HCT116 (cell line): ENCODE measurements around the gene TRMO. TPM values are rescaled to one million over a fixed set of nuclear protein-coding genes. Genes with fewer than 3 reads are reported as not detected.

Experiments
- ATAC-seq: fragments of 200-7000 bp; cut with Tn5 transposase; 2 replicates; pipeline ENCODE4 v1.9.1; 2020; ENCODE audit warnings: mild to moderate bottlenecking, moderate library complexity
- BruUV-seq: library from RNA; stranded (reverse); fragments of 400-500 nt; replicated peaks from 2 replicates; lab custom pipeline; 2021; lab: Mats Ljungman, UMichigan
- CTCF ChIA-PET: fragments of 300-600 bp; sonication (Branson Sonifier 250); formaldehyde crosslinking; loops from one replicate; lab custom pipeline; 2021; ENCODE audit warnings: antibody characterized with exemption; lab: Charles Lee
- POLR2A ChIA-PET: fragments of 300-600, 350-600 bp; sonication (Branson Sonifier 250); formaldehyde crosslinking; loops from one replicate; lab custom pipeline; 2021; ENCODE audit warnings: antibody characterized with exemption; lab: Charles Lee
- RAD21 ChIA-PET, 2 experiments: fragments of 300-600 bp; sonication (Branson Sonifier 250); formaldehyde crosslinking; loops; one replicate each; lab custom pipeline; 2023; ENCODE audit warnings: low total read pairs in 2 of 2; ENCODE audit not compliant: uncharacterized antibody in 2 of 2, unreplicated experiment in 2 of 2, low non-redundant PET in 1 of 2; lab: Charles Lee
- DNase-seq: peaks from one replicate; pipeline ENCODE4 v3.0.0-alpha.2; 2010; ENCODE audit warnings: low read depth, low spot score
- H2AFZ ChIP-seq: fragments of 200-600 bp; shearing (Covaris generic), sonication (generic); 2 replicates; pipeline ENCODE4 v1.6.1; 2017; ENCODE audit warnings: low read depth, mixed run types, mixed read lengths, antibody characterized with exemption, low read length; ENCODE audit not compliant: poor library complexity, severe bottlenecking
- H3K27ac ChIP-seq: 2 replicates; pipeline ENCODE4 v1.5.1; 2012; ENCODE audit warnings: low read depth, low read length
- H3K27me3 ChIP-seq: fragments of 200-600 bp; sonication (generic); 2 replicates; pipeline ENCODE4 v1.6.1; 2016; ENCODE audit warnings: mixed run types, low read length, mixed read lengths; ENCODE audit not compliant: insufficient read depth
- H3K36me3 ChIP-seq, 2 experiments: fragments of 200-500 bp in 1 of 2; fragments of 200-600 bp in 1 of 2; sonication (Bioruptor generic) in 1 of 2; sonication (generic) in 1 of 2; 2 replicates each; pipeline versions ENCODE4 v1.5.1 to v1.6.1; 2014 to 2016; ENCODE audit warnings: low read length in 2 of 2, inconsistent platforms in 1 of 2, mixed read lengths in 1 of 2, mixed run types in 1 of 2; ENCODE audit not compliant: insufficient read depth in 2 of 2, control insufficient read depth in 1 of 2
- H3K4me1 ChIP-seq, 2 experiments: fragments of 200-600 bp in 1 of 2; sonication (generic) in 1 of 2; 2 replicates each; pipeline versions ENCODE4 v1.5.1 to v1.6.1; 2012 to 2017; ENCODE audit warnings: low read length in 2 of 2, inconsistent platforms in 1 of 2, mild to moderate bottlenecking in 1 of 2, mixed read lengths in 1 of 2, mixed run types in 1 of 2, moderate library complexity in 1 of 2; ENCODE audit not compliant: insufficient read depth in 2 of 2, control insufficient read depth in 1 of 2
- H3K4me2 ChIP-seq: fragments of 200-600 bp; sonication (generic); 2 replicates; pipeline ENCODE4 v1.6.1; 2017; ENCODE audit warnings: mixed run types, low read length, mixed read lengths
- H3K4me3 ChIP-seq, 2 experiments: fragments of 200-600 bp in 1 of 2; sonication (generic) in 1 of 2; replicated peaks in 1 of 2; 2 replicates each; pipeline ENCODE4 v1.5.1; 2011 to 2016; ENCODE audit warnings: low read length in 2 of 2, control low read depth in 1 of 2, low read depth in 1 of 2, mild to moderate bottlenecking in 1 of 2, mixed read lengths in 1 of 2, mixed run types in 1 of 2
- H3K79me2 ChIP-seq: fragments of 200-600 bp; sonication (generic); 2 replicates; pipeline ENCODE4 v1.6.1; 2017; ENCODE audit warnings: mild to moderate bottlenecking, mixed run types, low read length, moderate library complexity, mixed read lengths; ENCODE audit not compliant: insufficient read depth
- H3K9ac ChIP-seq: fragments of 200-600 bp; sonication (generic); 2 replicates; pipeline ENCODE4 v1.6.1; 2016; ENCODE audit warnings: low read length, mixed read lengths
- H3K9me2 ChIP-seq: fragments of 200-600 bp; sonication (generic), shearing (Covaris generic); 2 replicates; pipeline ENCODE4 v1.6.1; 2017; ENCODE audit warnings: mixed run types, mild to moderate bottlenecking, moderate library complexity; ENCODE audit not compliant: insufficient read depth
- H3K9me3 ChIP-seq, 2 experiments: fragments of 200-500 bp in 1 of 2; fragments of 200-600 bp in 1 of 2; sonication (Bioruptor generic) in 1 of 2; sonication (generic) in 1 of 2; 2 replicates each; pipeline ENCODE4 v1.6.1; 2014 to 2017; ENCODE audit warnings: low read length in 2 of 2, mixed read lengths in 2 of 2, inconsistent platforms in 1 of 2, low read depth in 1 of 2, mild to moderate bottlenecking in 1 of 2, mixed run types in 1 of 2, moderate library complexity in 1 of 2; ENCODE audit not compliant: control insufficient read depth in 1 of 2, insufficient read depth in 1 of 2
- H4K20me1 ChIP-seq: fragments of 200-600 bp; sonication (generic), shearing (Covaris generic); 2 replicates; pipeline ENCODE4 v1.6.1; 2017; ENCODE audit warnings: mixed run types, mild to moderate bottlenecking, moderate library complexity; ENCODE audit not compliant: insufficient read depth
- CBX3 ChIP-seq: IDR thresholded peaks from 2 replicates; pipeline ENCODE4 v1.6.1; 2012; ENCODE audit warnings: low read depth
- CEBPB ChIP-seq: IDR thresholded peaks from 2 replicates; pipeline ENCODE4 v1.6.1; 2012; ENCODE audit warnings: low read depth
- EGR1 ChIP-seq: IDR thresholded peaks from 2 replicates; pipeline ENCODE4 v1.6.1; 2012; ENCODE audit warnings: low read depth
- ELF1 ChIP-seq: IDR thresholded peaks from 2 replicates; pipeline ENCODE4 v1.6.1; 2012; ENCODE audit warnings: low read depth, borderline replicate concordance
- EZH2 ChIP-seq: fragments of 200-600 bp; sonication (generic); IDR thresholded peaks from 2 replicates; pipeline ENCODE4 v1.6.1; 2017; ENCODE audit warnings: antibody characterized with exemption, mixed run types
- EZH2phosphoT487 ChIP-seq: fragments of 200-600 bp; IDR thresholded peaks from 2 replicates; pipeline ENCODE4 v1.6.1; 2018; ENCODE audit warnings: antibody characterized with exemption, borderline replicate concordance
- FOSL1 ChIP-seq: IDR thresholded peaks from 2 replicates; pipeline ENCODE4 v1.6.1; 2012; ENCODE audit warnings: low read depth
- JUND ChIP-seq: IDR thresholded peaks from 2 replicates; pipeline ENCODE4 v1.6.1; 2012
- POLR2A ChIP-seq: IDR thresholded peaks from 2 replicates; pipeline ENCODE4 v1.7.0; 2011; ENCODE audit warnings: borderline replicate concordance; ENCODE audit not compliant: insufficient read depth, insufficient read length; ENCODE audit errors: extremely low read depth
- SIN3A ChIP-seq: IDR thresholded peaks from 2 replicates; pipeline ENCODE4 v1.6.1; 2012; ENCODE audit warnings: low read depth
- SP1 ChIP-seq: IDR thresholded peaks from 2 replicates; pipeline ENCODE4 v1.6.1; 2012; ENCODE audit warnings: low read depth
- SRF ChIP-seq: IDR thresholded peaks from 2 replicates; pipeline ENCODE4 v1.6.1; 2012; ENCODE audit warnings: low read depth
- TCF7L2 ChIP-seq: IDR thresholded peaks from 2 replicates; pipeline ENCODE4 v1.7.0; 2011; ENCODE audit warnings: borderline replicate concordance, inconsistent platforms; ENCODE audit not compliant: insufficient read depth, insufficient read length; ENCODE audit errors: extremely low read depth
- YY1 ChIP-seq: IDR thresholded peaks from 2 replicates; pipeline ENCODE4 v1.6.1; 2011; ENCODE audit warnings: low read length, low read depth, moderate library complexity, mild to moderate bottlenecking; ENCODE audit not compliant: insufficient replicate concordance; ENCODE audit errors: extremely low read depth
- ZFX ChIP-seq: fragments of 450-650 bp; IDR thresholded peaks from 2 replicates; pipeline ENCODE4 v1.6.1; 2017
- ZNF274 ChIP-seq: fragments of 200-500 bp; sonication (Bioruptor generic); IDR thresholded peaks from 2 replicates; pipeline ENCODE4 v1.6.1; 2014; ENCODE audit warnings: mild to moderate bottlenecking, low read depth, low read length, inconsistent platforms
- intact Hi-C: fragments of 100-400 bp; cut with micrococcal nuclease; formaldehyde crosslinking; loops from 2 replicates; pipeline ENCODE4 v1.10.0; 2022
- total RNA-seq: library from RNA; stranded (reverse); gene quantifications from one replicate; pipeline ENCODE4 v1.2.1, GENCODE V29; 2021; ENCODE audit not compliant: unreplicated experiment
- TF ChIP-seq, protein P1 (sequence below): IDR thresholded peaks from 2 replicates; pipeline ENCODE4 v1.6.1; 2011; ENCODE audit warnings: mild to moderate bottlenecking, low read length, moderate library complexity; ENCODE audit not compliant: insufficient replicate concordance; ENCODE audit errors: extremely low read depth
- TF ChIP-seq, protein P2 (sequence below): IDR thresholded peaks from 2 replicates; pipeline ENCODE4 v1.6.1; 2012; ENCODE audit warnings: low read depth
- TF ChIP-seq, protein P3 (sequence below), 3 experiments: fragments of 200-600 bp in 1 of 3; sonication (generic) in 1 of 3; IDR thresholded peaks in 2 of 3; conservative IDR thresholded peaks in 1 of 3; 2 replicates each; pipeline ENCODE4 v1.5.1; 2012 to 2017; ENCODE audit warnings: low read depth in 2 of 3, low read length in 2 of 3, antibody characterized with exemption in 1 of 3, borderline replicate concordance in 1 of 3, control low read depth in 1 of 3, mild to moderate bottlenecking in 1 of 3, mixed read lengths in 1 of 3, mixed run types in 1 of 3, moderate library complexity in 1 of 3; ENCODE audit not compliant: insufficient read depth in 1 of 3

Gene TRMO
- total RNA-seq, 1 experiment from 2014 or later = 10.2 TPM

DNA sequence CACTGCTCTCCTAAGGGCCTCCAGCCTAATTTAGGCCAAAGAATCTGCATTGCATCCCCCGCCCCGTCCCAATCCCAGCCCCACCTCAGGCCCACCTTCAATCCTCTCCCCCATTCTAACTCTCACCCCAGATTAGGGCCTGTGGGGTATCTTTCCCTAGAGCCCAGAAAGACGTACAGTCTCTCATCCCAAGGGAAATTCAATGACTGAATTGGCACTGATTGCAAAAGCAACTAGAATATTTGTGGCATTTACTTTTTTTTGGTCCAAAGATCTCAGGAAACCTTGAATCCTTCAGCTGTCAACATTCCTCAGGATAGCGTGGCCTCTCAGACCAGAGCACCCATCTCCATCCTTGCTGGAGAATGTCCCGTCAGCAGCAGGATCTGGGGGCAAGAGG lies 30.6 kb downstream of the TRMO start:
- ChIA-PET RAD21 (no interaction called here), POLR2A (no interaction called here), CTCF (interaction anchor here (2.5 kb wide), 1 partner anchor 10 kb away, joined by 30 read pairs; no protein-coding TSS in a partner anchor)
- no peaks in the 10 kb centered on the region for H3K27me3 ChIP-seq
- no peaks in the 10 kb centered on the region for H4K20me1 ChIP-seq
- TF ChIP-seq POLR2A (no peak), FOSL1 (no peak), CBX3 (no peak), EGR1 (no peak), TCF7L2 (no peak), EZH2 (no peak), ZNF274 (no peak), JUND (no peak), SP1 (no peak), YY1 (no peak), SRF (no peak), ELF1 (no peak), ZFX (no peak), CEBPB (no peak), SIN3A (no peak), EZH2phosphoT487 (no peak)
- TF ChIP-seq, protein P1, sequence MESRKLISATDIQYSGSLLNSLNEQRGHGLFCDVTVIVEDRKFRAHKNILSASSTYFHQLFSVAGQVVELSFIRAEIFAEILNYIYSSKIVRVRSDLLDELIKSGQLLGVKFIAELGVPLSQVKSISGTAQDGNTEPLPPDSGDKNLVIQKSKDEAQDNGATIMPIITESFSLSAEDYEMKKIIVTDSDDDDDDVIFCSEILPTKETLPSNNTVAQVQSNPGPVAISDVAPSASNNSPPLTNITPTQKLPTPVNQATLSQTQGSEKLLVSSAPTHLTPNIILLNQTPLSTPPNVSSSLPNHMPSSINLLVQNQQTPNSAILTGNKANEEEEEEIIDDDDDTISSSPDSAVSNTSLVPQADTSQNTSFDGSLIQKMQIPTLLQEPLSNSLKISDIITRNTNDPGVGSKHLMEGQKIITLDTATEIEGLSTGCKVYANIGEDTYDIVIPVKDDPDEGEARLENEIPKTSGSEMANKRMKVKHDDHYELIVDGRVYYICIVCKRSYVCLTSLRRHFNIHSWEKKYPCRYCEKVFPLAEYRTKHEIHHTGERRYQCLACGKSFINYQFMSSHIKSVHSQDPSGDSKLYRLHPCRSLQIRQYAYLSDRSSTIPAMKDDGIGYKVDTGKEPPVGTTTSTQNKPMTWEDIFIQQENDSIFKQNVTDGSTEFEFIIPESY = no peak
- TF ChIP-seq, protein P2, sequence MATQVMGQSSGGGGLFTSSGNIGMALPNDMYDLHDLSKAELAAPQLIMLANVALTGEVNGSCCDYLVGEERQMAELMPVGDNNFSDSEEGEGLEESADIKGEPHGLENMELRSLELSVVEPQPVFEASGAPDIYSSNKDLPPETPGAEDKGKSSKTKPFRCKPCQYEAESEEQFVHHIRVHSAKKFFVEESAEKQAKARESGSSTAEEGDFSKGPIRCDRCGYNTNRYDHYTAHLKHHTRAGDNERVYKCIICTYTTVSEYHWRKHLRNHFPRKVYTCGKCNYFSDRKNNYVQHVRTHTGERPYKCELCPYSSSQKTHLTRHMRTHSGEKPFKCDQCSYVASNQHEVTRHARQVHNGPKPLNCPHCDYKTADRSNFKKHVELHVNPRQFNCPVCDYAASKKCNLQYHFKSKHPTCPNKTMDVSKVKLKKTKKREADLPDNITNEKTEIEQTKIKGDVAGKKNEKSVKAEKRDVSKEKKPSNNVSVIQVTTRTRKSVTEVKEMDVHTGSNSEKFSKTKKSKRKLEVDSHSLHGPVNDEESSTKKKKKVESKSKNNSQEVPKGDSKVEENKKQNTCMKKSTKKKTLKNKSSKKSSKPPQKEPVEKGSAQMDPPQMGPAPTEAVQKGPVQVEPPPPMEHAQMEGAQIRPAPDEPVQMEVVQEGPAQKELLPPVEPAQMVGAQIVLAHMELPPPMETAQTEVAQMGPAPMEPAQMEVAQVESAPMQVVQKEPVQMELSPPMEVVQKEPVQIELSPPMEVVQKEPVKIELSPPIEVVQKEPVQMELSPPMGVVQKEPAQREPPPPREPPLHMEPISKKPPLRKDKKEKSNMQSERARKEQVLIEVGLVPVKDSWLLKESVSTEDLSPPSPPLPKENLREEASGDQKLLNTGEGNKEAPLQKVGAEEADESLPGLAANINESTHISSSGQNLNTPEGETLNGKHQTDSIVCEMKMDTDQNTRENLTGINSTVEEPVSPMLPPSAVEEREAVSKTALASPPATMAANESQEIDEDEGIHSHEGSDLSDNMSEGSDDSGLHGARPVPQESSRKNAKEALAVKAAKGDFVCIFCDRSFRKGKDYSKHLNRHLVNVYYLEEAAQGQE = no peak
- TF ChIP-seq, protein P3, sequence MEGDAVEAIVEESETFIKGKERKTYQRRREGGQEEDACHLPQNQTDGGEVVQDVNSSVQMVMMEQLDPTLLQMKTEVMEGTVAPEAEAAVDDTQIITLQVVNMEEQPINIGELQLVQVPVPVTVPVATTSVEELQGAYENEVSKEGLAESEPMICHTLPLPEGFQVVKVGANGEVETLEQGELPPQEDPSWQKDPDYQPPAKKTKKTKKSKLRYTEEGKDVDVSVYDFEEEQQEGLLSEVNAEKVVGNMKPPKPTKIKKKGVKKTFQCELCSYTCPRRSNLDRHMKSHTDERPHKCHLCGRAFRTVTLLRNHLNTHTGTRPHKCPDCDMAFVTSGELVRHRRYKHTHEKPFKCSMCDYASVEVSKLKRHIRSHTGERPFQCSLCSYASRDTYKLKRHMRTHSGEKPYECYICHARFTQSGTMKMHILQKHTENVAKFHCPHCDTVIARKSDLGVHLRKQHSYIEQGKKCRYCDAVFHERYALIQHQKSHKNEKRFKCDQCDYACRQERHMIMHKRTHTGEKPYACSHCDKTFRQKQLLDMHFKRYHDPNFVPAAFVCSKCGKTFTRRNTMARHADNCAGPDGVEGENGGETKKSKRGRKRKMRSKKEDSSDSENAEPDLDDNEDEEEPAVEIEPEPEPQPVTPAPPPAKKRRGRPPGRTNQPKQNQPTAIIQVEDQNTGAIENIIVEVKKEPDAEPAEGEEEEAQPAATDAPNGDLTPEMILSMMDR (IDR thresholded peaks at IDR 0.05 in 2 of 3, conservative IDR thresholded peaks at IDR 0.05 in 1 of 3; ENCODE audit: borderline replicate concordance in 1 of 3, insufficient read depth in 1 of 3, low read depth in 2 of 3, low read length in 2 of 3) = no peak
- ATAC-seq = no peak
- no peak overlapping the region for H3K4me3 ChIP-seq
- no peaks in the 10 kb centered on the region for H3K9me3 ChIP-seq
- no peak for DNase-seq
- H3K79me2 ChIP-seq = no peaks in the 10 kb centered on the region
- H3K4me1 ChIP-seq = no peaks in the 10 kb centered on the region
- no peaks in the 10 kb centered on the region for H3K36me3 ChIP-seq
- no peak overlapping the region for H2AFZ ChIP-seq
- H3K9ac ChIP-seq = no peak overlapping the region
- no peaks in the 10 kb centered on the region for H3K9me2 ChIP-seq
- BruUV-seq = no TSS peak
- no peak overlapping the region for H3K4me2 ChIP-seq
- intact Hi-C loops = no loop called here
- H3K27ac ChIP-seq = no peak overlapping the region
